Heart left ventricle (tissue), 13 donors: Measurements from ENCODE around the gene ZNF792.

Experiments used
- CTCF ChIP-seq, 12 donors: fragments of 200-600 bp; sonication (generic) in 4 of 12; IDR thresholded peaks; one replicate each; pipeline versions ENCODE4 v1.5.0 to v1.8.0; 2018 to 2022; ENCODE audit warnings: antibody characterized with exemption in 12 of 12, mild to moderate bottlenecking in 5 of 12
- POLR2A ChIP-seq, 2 donors: fragments of 450-650 bp; IDR thresholded peaks; one replicate each; pipeline ENCODE4 v1.6.1; 2017; ENCODE audit warnings: antibody characterized with exemption in 2 of 2, mild to moderate bottlenecking in 2 of 2, moderate library complexity in 2 of 2
- donor health status: ischemic (EF 13 %, LVEDD 7.1; RV severe dilation, severe dysfunction).
- donor health status: DM: no; HTN: yes; CAD: no.
- donor health status: DM: no; HTN: no; CAD: no.
- donor health status: ischemic (EF 25% LVEDD 6.9; RV normal size, moderate dysfunction).
- donor health status: ischemic (EF 25% LVEDD 5.7; RV mildly dilated, moderate dysfunction).
- donor health status: ischemic (EF 35%, LVEDD 5.7; RV mildly dilated, moderate dysfunction).
- donor health status: nonischemic (EF 11% LVEDD 7.7; RV severe dilation, severe dysfunction).
- donor health status: DM: yes; HTN: yes; CAD: no.
- donor health status: PGD.
- donor health status: ischemic (EF 29% LVEDD 5.4; RV normal size, mild dysfunction).
- donor health status: nonischemic (EF 23%, LVEDD 6.1; RV moderate dilation, normal function).

GRCh38 chr19:35000647-35001501 is 36.8 kb upstream of the ZNF792 start:
- TF ChIP-seq CTCF (IDR thresholded peaks at IDR 0.05) (no peak), POLR2A (IDR thresholded peaks at IDR 0.05) (no peak)
